ENCODE measurements around the gene ZBTB34. TPM values are rescaled to one million over a fixed set of nuclear protein-coding genes. Genes with fewer than 3 reads are reported as not detected.

ZBTB34 gene
- total RNA-seq, 4 donors from 2014 or later = 8.0 to 16.4 (median 13.4) TPM

- DNase-seq (ENCODE audit: low spot score) (no peak), ATAC-seq (ENCODE audit: low FRiP score) (no peak)
- TF ChIP-seq CTCF (IDR thresholded peaks at IDR 0.05) = no peak
Measured at GRCh38 chr9:126893079-126893478, 32.6 kb downstream of the ZBTB34 start.

- no peak for ATAC-seq (ENCODE audit: low FRiP score)
- DNase-seq (ENCODE audit: low spot score) = no peak
Measured at GRCh38 chr9:126894052-126894603, 33.7 kb downstream of the ZBTB34 start.

GRCh38 chr9:126902210-126902609, 41.8 kb downstream of the ZBTB34 start:
- no peak for DNase-seq (ENCODE audit: low spot score)
- no peak for ATAC-seq (ENCODE audit: low FRiP score)
- TF ChIP-seq CTCF (IDR thresholded peaks at IDR 0.05) = no peak

More at GRCh38 chr9:126894052-126894603, 33.7 kb downstream of the ZBTB34 start:
- TF ChIP-seq CTCF (IDR thresholded peaks at IDR 0.05) = no peak

GRCh38 chr9:126904586-126904985, 44.1 kb downstream of the ZBTB34 start:
- no peak for TF ChIP-seq CTCF (IDR thresholded peaks at IDR 0.05)
- no peak for ATAC-seq (ENCODE audit: low FRiP score)
- no peak for DNase-seq (ENCODE audit: low spot score)

GRCh38 chr9:126906091-126906490, 45.7 kb downstream of the ZBTB34 start:
- TF ChIP-seq CTCF (IDR thresholded peaks at IDR 0.05) = no peak
- ATAC-seq (ENCODE audit: low FRiP score) (no peak), DNase-seq (ENCODE audit: low spot score) (no peak)

GRCh38 chr9:126907058-126907457, 46.6 kb downstream of the ZBTB34 start:
- ATAC-seq (ENCODE audit: low FRiP score) (no peak), DNase-seq (ENCODE audit: low spot score) (no peak)
- no peak for TF ChIP-seq CTCF (IDR thresholded peaks at IDR 0.05)

- ATAC-seq (ENCODE audit: low FRiP score) (peak; percentile 100), DNase-seq (ENCODE audit: low spot score) (peak; percentile 74)
- no peak for TF ChIP-seq CTCF (IDR thresholded peaks at IDR 0.05)
Measured at GRCh38 chr9:126914458-126915280, 54.2 kb downstream of the ZBTB34 start, which contains the start of gene RALGPS1. Gene RALGPS1 (plus strand): TSS chr9:126914782. CDS start chr9:126962290, 47,508 bp downstream.
